Activated T-cell treated with anti-CD3 and anti-CD28 coated beads, Interleukin-2, amount 50 U/mL, for 72 hours (primary cell): ENCODE data around the gene DHRSX. TPM values are rescaled to one million over a fixed set of nuclear protein-coding genes. Genes with fewer than 3 reads are reported as not detected.

ENCODE experiments used
- ATAC-seq, 2 donors: fragments of 150-1000 bp; cut with Tn5 transposase; replicated peaks in 1 of 2; 2 replicates each; pipeline ENCODE4 v1.10.0; 2021; ENCODE audit warnings: moderate library complexity in 2 of 2, mild to moderate bottlenecking in 1 of 2
- DNase-seq, 2 donors: peaks; one replicate each; pipeline ENCODE4 v3.0.0; 2021 to 2022; ENCODE audit warnings: mixed read lengths in 1 of 2
- H3K27ac Mint-ChIP-seq: one replicate; pipeline ENCODE4 v1.8.0; 2022; ENCODE audit warnings: mild to moderate bottlenecking, moderate library complexity, mixed read lengths
- H3K27me3 Mint-ChIP-seq: one replicate; pipeline ENCODE4 v1.8.0; 2022; ENCODE audit warnings: low read depth, mixed read lengths
- H3K36me3 Mint-ChIP-seq, 2 donors: one replicate each; pipeline ENCODE4 v1.8.0; 2022; ENCODE audit warnings: mixed read lengths in 2 of 2, mild to moderate bottlenecking in 1 of 2; ENCODE audit not compliant: insufficient read depth in 2 of 2
- H3K4me1 Mint-ChIP-seq: one replicate; pipeline ENCODE4 v1.8.0; 2022; ENCODE audit warnings: low read depth, mixed read lengths
- H3K4me3 Mint-ChIP-seq, 2 donors: one replicate each; pipeline ENCODE4 v1.8.0; 2022; ENCODE audit warnings: mild to moderate bottlenecking in 2 of 2, mixed read lengths in 2 of 2, moderate library complexity in 2 of 2
- H3K9me3 Mint-ChIP-seq, 2 donors: one replicate each; pipeline ENCODE4 v1.8.0; 2022; ENCODE audit warnings: mixed read lengths in 2 of 2
- total RNA-seq, 2 donors: library from RNA; stranded (reverse); gene quantifications; one replicate each; pipeline ENCODE4 v1.2.3, GENCODE V29; 2022

The DHRSX gene
- total RNA-seq, 2 donors from 2014 or later: 24.0 to 26.0 TPM

- Mint-ChIP-seq H3K36me3 (peaks cover 2 to 5% of the 10 kb centered on the region in 2 donors), H3K9me3 (peaks cover 5 to 7% of the 10 kb centered on the region in 2 donors), H3K27ac (no peak overlapping the region), H3K4me1 (no peaks in the 10 kb centered on the region), H3K27me3 (no peaks in the 10 kb centered on the region), H3K4me3 (no peak overlapping the region)
- no peak for ATAC-seq
- no peak for DNase-seq
Measured at GRCh38 chrX:2184089-2184488, 316.7 kb downstream of the DHRSX start.

DNA sequence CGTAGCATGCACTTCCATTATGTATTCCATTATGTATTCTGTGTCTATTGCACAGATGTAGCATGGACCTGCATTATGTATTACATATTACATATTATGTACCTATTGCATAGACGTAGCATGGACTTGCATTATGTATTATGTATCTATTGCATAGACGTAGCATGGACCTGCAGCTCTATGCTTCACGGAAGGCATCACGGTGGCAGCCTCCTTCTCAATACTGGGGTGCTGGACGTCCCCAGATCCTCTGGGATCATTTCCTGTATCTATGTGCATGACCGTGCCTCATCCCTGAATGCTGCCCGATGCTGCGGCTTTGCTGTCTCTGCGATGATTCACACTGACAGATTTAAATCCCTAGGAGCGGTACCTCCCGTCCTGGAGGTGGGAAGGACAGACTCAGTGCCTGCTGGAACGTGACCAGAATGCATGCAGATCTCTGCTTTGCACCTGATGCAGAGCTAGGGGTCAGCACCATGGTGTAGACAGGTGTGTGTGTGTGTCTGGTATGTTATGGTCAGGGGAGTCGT lies 317.5 kb downstream of the DHRSX start:
- H3K9me3 Mint-ChIP-seq: peaks cover 4 to 5% of the 10 kb centered on the region in 2 donors
- H3K4me1 Mint-ChIP-seq: no peaks in the 10 kb centered on the region
- no peaks in the 10 kb centered on the region for H3K27me3 Mint-ChIP-seq

GRCh38 chrX:2177541-2177940 lies 323.2 kb downstream of the DHRSX start:
- ATAC-seq (no peak), DNase-seq (no peak)
- Mint-ChIP-seq H3K36me3 (peaks cover 5 to 13% of the 10 kb centered on the region in 2 donors), H3K27ac (no peak overlapping the region), H3K9me3 (peaks cover 11 to 13% of the 10 kb centered on the region in 2 donors), H3K27me3 (no peaks in the 10 kb centered on the region), H3K4me1 (no peaks in the 10 kb centered on the region), H3K4me3 (no peak overlapping the region)

More for the DNA sequence above, 317.5 kb downstream of the DHRSX start:
- H3K36me3 Mint-ChIP-seq: peaks cover 2% of the 10 kb centered on the region in 2 donors
- ATAC-seq: no peak
- no peak overlapping the region for H3K27ac Mint-ChIP-seq
- no peak for DNase-seq
- no peak overlapping the region for H3K4me3 Mint-ChIP-seq

DNA sequence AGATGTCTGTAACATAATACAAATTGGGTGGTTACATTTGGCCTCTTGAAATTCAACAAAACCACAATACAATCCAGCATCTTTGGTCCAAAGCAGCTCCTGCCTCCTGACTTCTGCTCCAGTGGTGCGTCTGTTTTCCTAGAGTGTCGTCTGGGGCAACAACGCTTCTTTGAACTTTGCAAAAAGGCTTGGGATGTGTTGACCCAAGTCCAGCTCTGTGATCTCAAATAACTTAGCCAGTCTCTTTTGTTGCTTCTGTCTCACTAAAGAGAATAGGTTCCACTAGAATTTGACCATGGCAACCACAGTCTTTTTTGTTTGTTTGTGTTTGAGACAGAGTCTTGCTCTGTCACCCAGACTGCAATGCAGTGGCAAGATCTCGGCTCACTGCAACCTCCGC lies 324.0 kb downstream of the DHRSX start:
- no peak for ATAC-seq
- no peak for DNase-seq
- Mint-ChIP-seq H3K4me1 (no peaks in the 10 kb centered on the region), H3K36me3 (peaks cover 5 to 13% of the 10 kb centered on the region in 2 donors), H3K9me3 (peaks cover 11 to 13% of the 10 kb centered on the region in 2 donors), H3K27me3 (no peaks in the 10 kb centered on the region), H3K27ac (no peak overlapping the region), H3K4me3 (no peak overlapping the region)

DNA sequence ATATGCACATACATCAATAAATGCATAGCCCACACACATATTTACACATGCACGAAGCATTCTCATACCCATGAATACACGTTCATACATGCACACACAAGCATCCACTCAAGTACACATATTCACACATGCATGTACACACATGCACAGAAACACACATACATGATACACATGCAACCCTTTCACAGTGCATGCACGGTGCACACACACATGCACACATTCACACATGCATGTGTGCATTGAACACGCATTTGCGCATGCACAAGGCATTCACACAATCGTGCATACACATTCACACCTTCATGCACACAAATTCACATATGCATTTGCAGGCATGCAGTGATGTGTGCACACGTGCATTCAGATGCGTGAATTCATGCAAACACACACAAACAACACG lies 324.5 kb downstream of the DHRSX start:
- peaks cover 11 to 14% of the 10 kb centered on the region in 2 donors for H3K9me3 Mint-ChIP-seq
- no peak overlapping the region for H3K27ac Mint-ChIP-seq
- DNase-seq: no peak
- H3K4me3 Mint-ChIP-seq: no peak overlapping the region
- no peaks in the 10 kb centered on the region for H3K4me1 Mint-ChIP-seq
- H3K27me3 Mint-ChIP-seq: no peaks in the 10 kb centered on the region
- peaks cover 5 to 13% of the 10 kb centered on the region in 2 donors for H3K36me3 Mint-ChIP-seq
- ATAC-seq: no peak

DNA sequence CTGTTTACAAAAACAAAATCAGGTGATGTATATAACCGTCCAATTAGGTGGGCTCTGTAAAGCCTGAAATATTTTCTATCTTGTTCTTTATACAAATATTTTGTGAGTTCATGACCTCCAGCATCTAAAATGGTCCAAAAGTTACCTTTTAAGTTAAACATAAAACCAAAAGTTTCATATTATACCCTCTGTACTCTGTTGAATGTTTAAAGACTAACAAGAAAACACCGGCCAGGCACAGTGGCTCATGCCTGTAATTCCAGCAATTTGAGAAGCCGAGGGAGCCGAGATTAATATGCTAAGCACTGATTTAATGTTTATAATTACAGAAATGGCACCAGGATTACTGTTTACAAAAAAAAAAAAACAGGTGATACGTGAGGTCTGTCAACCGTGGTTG lies 328.4 kb downstream of the DHRSX start:
- Mint-ChIP-seq H3K4me3 (no peak overlapping the region), H3K27ac (no peak overlapping the region), H3K9me3 (peaks cover 12 to 19% of the 10 kb centered on the region in 2 donors), H3K4me1 (no peaks in the 10 kb centered on the region), H3K36me3 (peaks cover 9 to 18% of the 10 kb centered on the region in 2 donors), H3K27me3 (no peaks in the 10 kb centered on the region)
- ATAC-seq (no peak), DNase-seq (no peak)

Other genes with a start within 250 kb of the DHRSX start
- 10 to 100 TPM; 24.5 to 28.5 TPM for gene ZBED1, start within 50 bp of the DHRSX start, total RNA-seq
- gene CD99, start 190.3 kb upstream of the DHRSX start, total RNA-seq: 100 to 1,000 TPM; 148 to 222 TPM